Esophagus squamous epithelium (tissue), 5 donors: ENCODE results near the gene FOXD2. TPM values are rescaled to one million over a fixed set of nuclear protein-coding genes. Genes with fewer than 3 reads are reported as not detected.

Source experiments
- DNase-seq: peaks from one replicate; lab custom pipeline; 2025; lab: John Stamatoyannopoulos, UW
- H3K27ac ChIP-seq, 4 donors: fragments of 200-600 bp; sonication (generic); one replicate each; pipeline ENCODE4 v1.5.1; 2016 to 2019; ENCODE audit warnings: mild to moderate bottlenecking in 1 of 4
- H3K27me3 ChIP-seq, 4 donors: fragments of 200-600 bp; sonication (generic); 1 replicate in 3 of 4; 2 replicates in 1 of 4; pipeline versions ENCODE4 v1.5.1 to v1.6.0; 2017 to 2021; ENCODE audit warnings: antibody characterized with exemption in 1 of 4
- H3K36me3 ChIP-seq, 3 donors: fragments of 200-600 bp; sonication (generic); one replicate each; pipeline ENCODE4 v1.5.1; 2016 to 2019
- H3K4me1 ChIP-seq, 3 donors: fragments of 200-600 bp; sonication (generic); one replicate each; pipeline ENCODE4 v1.5.1; 2017 to 2019
- H3K4me3 ChIP-seq, 4 donors: fragments of 200-600 bp; sonication (generic); 1 replicate in 3 of 4; 2 replicates in 1 of 4; pipeline ENCODE4 v1.5.1; 2016 to 2019; ENCODE audit warnings: mild to moderate bottlenecking in 2 of 4, moderate library complexity in 1 of 4
- H3K9me3 ChIP-seq, 3 donors: fragments of 200-600 bp; sonication (generic); one replicate each; pipeline ENCODE4 v1.5.1; 2016 to 2019
- CTCF ChIP-seq, 6 experiments: fragments of 450-650 bp in 4 of 6; fragments of 200-600 bp in 2 of 6; sonication (generic) in 2 of 6; IDR thresholded peaks; one replicate each; pipeline ENCODE4 v1.5.1; 2016 to 2019; ENCODE audit warnings: antibody characterized with exemption in 6 of 6, mild to moderate bottlenecking in 4 of 6, moderate library complexity in 4 of 6
- POLR2A ChIP-seq, 4 donors: fragments of 450-650 bp; IDR thresholded peaks; one replicate each; pipeline ENCODE4 v1.6.1; 2017; ENCODE audit warnings: antibody characterized with exemption in 4 of 4, mild to moderate bottlenecking in 4 of 4, moderate library complexity in 3 of 4
- WGBS, 2 donors: methylation state at CpG; one replicate each; pipeline ENCODE4 v1.1.5; 2018; 5-methylcytosine and 5-hydroxymethylcytosine counted together
- intact Hi-C: fragments of 100-400 bp; cut with DNase I; formaldehyde crosslinking; loops from one replicate; pipeline ENCODE4 v1.15.0; 2022
- total RNA-seq, 4 donors: library from RNA; depleted of rRNA; stranded (reverse); fragments of >200 nt; gene quantifications; one replicate each; pipeline ENCODE4 v1.1.0, GENCODE V29; 2016
- donor health status: DM: yes; HTN: yes; CAD: no.

The FOXD2 gene
- total RNA-seq, 4 donors from 2014 or later = under 0.01 TPM; not detected in 3

DNA sequence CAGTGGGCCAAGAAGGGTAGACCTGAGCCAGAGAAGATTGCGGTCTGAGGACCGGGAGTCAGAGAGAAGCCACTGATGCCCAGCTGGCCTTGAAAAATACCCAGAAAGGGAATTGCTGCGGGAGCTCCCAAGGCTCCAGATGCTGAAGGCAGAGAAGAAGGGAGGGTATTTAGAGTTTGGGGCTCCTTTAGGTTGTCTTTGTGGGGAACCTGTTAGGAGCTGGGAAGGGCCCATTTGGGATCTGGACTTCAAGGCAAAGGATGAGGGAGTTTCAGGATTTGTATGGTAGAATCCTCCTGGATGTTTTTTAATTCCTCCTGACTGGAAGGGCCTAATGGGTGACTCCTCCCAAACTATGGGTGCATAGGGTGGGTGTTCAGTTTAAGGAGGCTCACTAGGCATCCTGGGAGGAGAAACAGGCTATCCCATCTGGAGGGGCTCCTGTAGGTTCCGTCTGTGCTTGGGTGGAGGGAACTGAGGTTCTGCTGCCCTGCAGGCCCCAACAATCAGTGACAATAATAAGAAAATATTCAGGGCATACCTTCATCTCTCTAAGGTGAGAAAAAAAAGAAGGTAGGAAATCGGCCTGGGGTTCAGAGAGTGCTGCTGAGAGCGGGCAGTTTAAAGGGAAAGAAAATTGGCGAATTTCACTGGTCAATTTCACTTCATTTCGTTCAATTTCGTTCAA is 5.1 kb downstream of the FOXD2 start:
- Histone ChIP-seq H3K4me1 (peaks cover 12 to 33% (median 19%) of the 10 kb centered on the region in 3 donors), H3K27ac (no peak overlapping the region), H3K36me3 (no peaks in the 10 kb centered on the region), H3K27me3 (peaks cover 35 to 100% (median 49%) of the 10 kb centered on the region in 4 donors), H3K4me3 (no peak overlapping the region), H3K9me3 (no peaks in the 10 kb centered on the region)
- DNase-seq = no peak
- 65 to 66% methylated on average over 9 of the region's 9 CpGs for WGBS, 2 donors
- intact Hi-C loops = loop anchor here (5.0 kb wide), 1 partner anchor 264 kb away; no protein-coding TSS in a partner anchor
- TF ChIP-seq POLR2A (IDR thresholded peaks at IDR 0.05) (no peak), CTCF (IDR thresholded peaks at IDR 0.05) (no peak)

DNA sequence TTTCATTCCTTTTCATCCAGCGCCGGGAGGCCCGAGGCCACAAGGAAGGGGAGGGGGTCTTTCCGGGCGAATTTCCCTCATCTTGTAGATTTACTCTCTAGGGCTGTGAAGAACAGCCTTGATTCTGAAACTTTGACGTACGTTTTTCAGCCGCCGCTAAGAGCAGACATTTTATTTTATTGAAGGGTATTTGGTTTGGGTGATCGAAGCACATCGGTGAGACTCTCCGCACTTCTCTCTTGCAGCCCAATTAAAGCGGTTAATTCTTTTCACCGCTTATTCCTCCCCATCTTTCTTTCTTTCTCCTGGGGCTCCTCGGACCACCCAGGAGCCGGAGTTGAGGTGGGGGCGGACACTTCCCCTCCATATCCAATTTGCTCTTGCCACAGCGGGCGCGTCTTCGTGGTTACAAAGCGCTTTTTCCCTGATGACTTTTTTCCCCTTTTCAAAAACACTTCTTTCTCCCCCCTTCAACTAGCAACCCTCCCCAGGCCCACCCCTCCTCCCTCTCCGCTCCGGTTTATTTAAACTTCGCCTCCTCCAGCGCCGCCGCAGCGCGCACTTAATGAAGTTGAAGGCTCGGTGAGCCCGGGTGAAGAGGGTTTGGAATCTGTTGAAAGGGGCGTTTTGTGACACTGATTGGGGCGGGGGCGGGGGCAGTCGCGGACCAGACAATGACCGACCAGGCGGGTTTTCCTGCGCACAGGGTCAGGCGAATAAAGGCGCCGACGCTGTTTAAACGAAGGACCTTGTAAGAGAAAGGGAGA is 5.9 kb downstream of the FOXD2 start:
- Histone ChIP-seq H3K27me3 (peaks cover 36 to 100% (median 49%) of the 10 kb centered on the region in 4 donors), H3K9me3 (no peaks in the 10 kb centered on the region), H3K4me3 (no peak overlapping the region), H3K4me1 (peaks cover 12 to 27% (median 14%) of the 10 kb centered on the region in 3 donors), H3K27ac (no peak overlapping the region), H3K36me3 (no peaks in the 10 kb centered on the region)
- intact Hi-C loops = loop anchor here (5.0 kb wide), 1 partner anchor 264 kb away; no protein-coding TSS in a partner anchor
- WGBS, 2 donors = 29 to 38% methylated on average over 33 to 36 of the region's 45 CpGs
- TF ChIP-seq POLR2A (IDR thresholded peaks at IDR 0.05) (no peak), CTCF (IDR thresholded peaks at IDR 0.05) (no peak)
- DNase-seq = no peak

DNA sequence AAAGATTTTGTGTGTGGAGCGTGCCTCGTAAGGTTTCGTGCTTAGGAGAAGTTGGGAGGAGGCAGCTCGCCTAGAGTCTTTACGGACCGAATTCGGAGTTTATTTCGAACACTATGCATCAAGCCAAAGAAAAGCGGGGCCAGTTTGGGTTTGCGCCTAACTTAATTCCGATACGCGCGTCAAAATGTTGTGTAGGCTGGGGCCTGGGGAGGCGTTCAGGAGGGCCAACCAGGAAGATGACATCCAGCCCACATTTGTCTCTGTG is 6.4 kb downstream of the FOXD2 start:
- no peak for DNase-seq

DNA sequence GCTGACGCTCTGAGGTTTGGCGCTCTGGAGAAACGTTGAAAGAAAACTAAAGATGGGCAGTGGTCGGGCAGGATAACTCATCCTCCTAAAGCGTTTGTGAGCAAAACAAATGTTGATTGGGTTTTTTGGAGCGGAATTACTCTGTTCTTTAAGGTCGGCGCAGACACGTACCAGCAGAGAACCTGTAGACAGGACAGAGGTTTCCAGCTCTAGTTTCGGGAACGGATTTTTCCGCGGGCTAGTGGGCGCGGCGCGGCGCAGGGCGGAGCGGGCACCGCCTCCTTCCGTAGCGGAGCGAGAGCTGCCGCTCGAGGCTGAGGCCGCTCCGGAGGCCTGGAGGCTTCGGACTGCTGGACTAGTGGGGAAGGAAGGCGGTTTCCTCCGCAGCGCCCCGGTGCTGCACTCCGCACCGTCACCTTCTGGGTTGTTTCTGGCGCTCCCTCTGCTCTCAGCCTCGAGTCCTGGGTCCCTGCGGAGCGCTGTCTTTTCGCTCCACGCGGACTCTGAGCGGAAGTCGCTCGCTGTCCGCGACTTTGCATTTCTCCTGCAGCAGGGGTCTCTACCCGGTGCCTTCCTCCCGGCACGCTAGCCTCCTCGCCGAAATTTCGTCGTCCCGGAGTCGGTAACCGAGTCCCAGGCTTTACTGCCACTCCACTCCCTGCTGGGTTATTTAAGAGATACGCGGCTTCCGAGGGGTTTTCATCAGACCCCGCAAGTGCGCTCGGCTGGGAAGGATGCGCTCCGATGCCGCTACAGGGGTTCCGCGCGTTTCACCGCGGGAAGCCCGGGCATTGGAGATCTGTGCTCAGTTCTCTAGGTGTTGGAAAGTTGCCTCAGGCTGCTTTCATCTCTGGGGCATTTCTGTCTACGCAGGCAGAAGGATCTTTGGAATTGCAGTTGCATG is 7.0 kb downstream of the FOXD2 start:
- no peak overlapping the region for H3K27ac ChIP-seq
- TF ChIP-seq POLR2A (IDR thresholded peaks at IDR 0.05) (no peak), CTCF (IDR thresholded peaks at IDR 0.05) (no peak)
- no peak for DNase-seq
- no peaks in the 10 kb centered on the region for H3K36me3 ChIP-seq
- H3K27me3 ChIP-seq = peaks cover 30 to 100% (median 50%) of the 10 kb centered on the region in 4 donors
- intact Hi-C loops = loop anchor here (5.0 kb wide), 1 partner anchor 262 kb away; no protein-coding TSS in a partner anchor
- H3K9me3 ChIP-seq = no peaks in the 10 kb centered on the region
- WGBS, 2 donors = 6 to 8% methylated on average over 17 to 28 of the region's 73 CpGs
- peak overlapping the region in 2 of 4 donors; percentile 29 to 58 for H3K4me3 ChIP-seq
- peaks cover 6 to 24% (median 12%) of the 10 kb centered on the region in 3 donors for H3K4me1 ChIP-seq

More for the DNA sequence above, 6.4 kb downstream of the FOXD2 start:
- H3K4me1 ChIP-seq = peaks cover 9 to 23% (median 12%) of the 10 kb centered on the region in 3 donors
- WGBS, 2 donors = 14 to 22% methylated on average over 14 of the region's 15 CpGs
- intact Hi-C loops = loop anchor here (5.0 kb wide), 1 partner anchor 263 kb away; no protein-coding TSS in a partner anchor
- H3K36me3 ChIP-seq = no peaks in the 10 kb centered on the region
- H3K27me3 ChIP-seq = peaks cover 31 to 100% (median 50%) of the 10 kb centered on the region in 4 donors
- peak overlapping the region in 2 of 4 donors; percentile 29 to 58 for H3K4me3 ChIP-seq
- no peaks in the 10 kb centered on the region for H3K9me3 ChIP-seq
- TF ChIP-seq POLR2A (IDR thresholded peaks at IDR 0.05) = no peak
- H3K27ac ChIP-seq = no peak overlapping the region
